Sigmoid colon (tissue), 4 donors: ENCODE data around the gene ANKRD6.

Source experiments
- EP300 ChIP-seq, 4 donors: sonication (generic); formaldehyde crosslinking; IDR thresholded peaks; one replicate each; pipeline ENCODE4 v1.6.1; 2017; ENCODE audit warnings: antibody characterized with exemption in 4 of 4
- POLR2AphosphoS5 ChIP-seq, 4 donors: sonication (generic); formaldehyde crosslinking; IDR thresholded peaks; one replicate each; pipeline ENCODE4 v1.6.1; 2017; ENCODE audit warnings: antibody characterized with exemption in 4 of 4
- TF ChIP-seq, protein P1 (sequence below), 4 experiments: fragments of 450-650 bp in 3 of 4; fragments of 200-600 bp in 1 of 4; IDR thresholded peaks; one replicate each; pipeline ENCODE4 v1.5.1; 2016 to 2019; ENCODE audit warnings: antibody characterized with exemption in 4 of 4, mild to moderate bottlenecking in 3 of 4, moderate library complexity in 2 of 4

DNA sequence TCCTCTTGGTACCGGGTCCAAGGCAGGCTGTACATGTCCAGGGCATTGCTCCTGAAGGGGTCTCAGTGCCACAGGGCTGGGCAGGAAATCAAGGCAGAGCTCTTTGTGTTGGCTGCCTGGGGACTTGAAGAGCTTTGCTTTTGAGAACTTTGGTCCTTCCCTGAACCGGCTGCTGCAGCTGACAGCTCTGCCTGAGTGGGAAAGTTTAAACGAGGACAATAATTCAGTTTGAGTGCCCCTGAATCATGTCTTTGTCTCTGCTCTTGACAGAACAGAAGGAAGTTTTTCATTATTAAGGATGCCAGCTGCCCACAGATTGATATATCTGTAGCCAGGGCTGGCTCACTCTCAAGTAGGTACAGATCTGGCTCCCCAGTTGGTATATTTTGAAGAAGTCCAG lies 56.1 kb downstream of the ANKRD6 start:
- TF ChIP-seq EP300 (IDR thresholded peaks at IDR 0.05) (no peak), POLR2AphosphoS5 (IDR thresholded peaks at IDR 0.05) (no peak)
- TF ChIP-seq, protein P1, sequence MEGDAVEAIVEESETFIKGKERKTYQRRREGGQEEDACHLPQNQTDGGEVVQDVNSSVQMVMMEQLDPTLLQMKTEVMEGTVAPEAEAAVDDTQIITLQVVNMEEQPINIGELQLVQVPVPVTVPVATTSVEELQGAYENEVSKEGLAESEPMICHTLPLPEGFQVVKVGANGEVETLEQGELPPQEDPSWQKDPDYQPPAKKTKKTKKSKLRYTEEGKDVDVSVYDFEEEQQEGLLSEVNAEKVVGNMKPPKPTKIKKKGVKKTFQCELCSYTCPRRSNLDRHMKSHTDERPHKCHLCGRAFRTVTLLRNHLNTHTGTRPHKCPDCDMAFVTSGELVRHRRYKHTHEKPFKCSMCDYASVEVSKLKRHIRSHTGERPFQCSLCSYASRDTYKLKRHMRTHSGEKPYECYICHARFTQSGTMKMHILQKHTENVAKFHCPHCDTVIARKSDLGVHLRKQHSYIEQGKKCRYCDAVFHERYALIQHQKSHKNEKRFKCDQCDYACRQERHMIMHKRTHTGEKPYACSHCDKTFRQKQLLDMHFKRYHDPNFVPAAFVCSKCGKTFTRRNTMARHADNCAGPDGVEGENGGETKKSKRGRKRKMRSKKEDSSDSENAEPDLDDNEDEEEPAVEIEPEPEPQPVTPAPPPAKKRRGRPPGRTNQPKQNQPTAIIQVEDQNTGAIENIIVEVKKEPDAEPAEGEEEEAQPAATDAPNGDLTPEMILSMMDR (IDR thresholded peaks at IDR 0.05), result no peak
